GM18511 (cell line): ENCODE results near the gene CD248.
"Not testable (repeated sequence)": the region's sequence is repeated elsewhere in the genome, so short reads cannot be mapped to it uniquely, and the experiment has no call there.

ENCODE experiments used
- ATAC-seq: cut with Tn5 transposase; IDR thresholded peaks from one replicate; pipeline ENCODE4 v1.9.1; 2021; ENCODE audit warnings: mild to moderate bottlenecking, moderate library complexity; ENCODE audit not compliant: unreplicated experiment

The CD248 gene

DNA sequence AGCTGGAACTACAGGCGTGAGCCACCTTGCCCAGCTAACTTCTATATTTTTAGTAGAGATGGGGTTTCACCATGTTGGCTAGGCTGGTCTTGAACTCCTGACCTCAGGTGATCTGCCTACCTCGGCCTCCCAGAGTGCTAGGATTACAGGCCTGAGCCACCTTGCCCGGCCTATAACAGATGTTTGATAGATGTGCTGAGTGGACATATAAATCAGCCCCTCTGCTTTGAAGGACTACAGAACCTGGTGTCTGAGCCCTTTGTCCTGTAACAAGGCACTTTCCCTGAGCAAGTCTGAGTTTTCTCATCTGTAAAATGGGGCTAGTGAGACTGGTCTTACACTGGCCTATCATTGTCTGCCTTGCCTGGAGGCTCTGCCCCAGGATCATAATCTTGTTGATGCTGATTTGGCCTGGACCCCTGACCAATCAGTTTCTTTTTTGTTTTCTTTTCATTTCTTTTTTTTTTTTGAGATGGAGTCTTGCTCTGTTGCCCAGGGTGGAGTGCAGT lies 12.4 kb upstream of the CD248 start:
- ATAC-seq = no peak

GRCh38 chr11:66328302-66329144 lies 11.7 kb upstream of the CD248 start:
- ATAC-seq = no peak

GRCh38 chr11:66328031-66328301 lies 11.1 kb upstream of the CD248 start:
- no peak for ATAC-seq

GRCh38 chr11:66327171-66328030 lies 10.6 kb upstream of the CD248 start:
- no peak for ATAC-seq

DNA sequence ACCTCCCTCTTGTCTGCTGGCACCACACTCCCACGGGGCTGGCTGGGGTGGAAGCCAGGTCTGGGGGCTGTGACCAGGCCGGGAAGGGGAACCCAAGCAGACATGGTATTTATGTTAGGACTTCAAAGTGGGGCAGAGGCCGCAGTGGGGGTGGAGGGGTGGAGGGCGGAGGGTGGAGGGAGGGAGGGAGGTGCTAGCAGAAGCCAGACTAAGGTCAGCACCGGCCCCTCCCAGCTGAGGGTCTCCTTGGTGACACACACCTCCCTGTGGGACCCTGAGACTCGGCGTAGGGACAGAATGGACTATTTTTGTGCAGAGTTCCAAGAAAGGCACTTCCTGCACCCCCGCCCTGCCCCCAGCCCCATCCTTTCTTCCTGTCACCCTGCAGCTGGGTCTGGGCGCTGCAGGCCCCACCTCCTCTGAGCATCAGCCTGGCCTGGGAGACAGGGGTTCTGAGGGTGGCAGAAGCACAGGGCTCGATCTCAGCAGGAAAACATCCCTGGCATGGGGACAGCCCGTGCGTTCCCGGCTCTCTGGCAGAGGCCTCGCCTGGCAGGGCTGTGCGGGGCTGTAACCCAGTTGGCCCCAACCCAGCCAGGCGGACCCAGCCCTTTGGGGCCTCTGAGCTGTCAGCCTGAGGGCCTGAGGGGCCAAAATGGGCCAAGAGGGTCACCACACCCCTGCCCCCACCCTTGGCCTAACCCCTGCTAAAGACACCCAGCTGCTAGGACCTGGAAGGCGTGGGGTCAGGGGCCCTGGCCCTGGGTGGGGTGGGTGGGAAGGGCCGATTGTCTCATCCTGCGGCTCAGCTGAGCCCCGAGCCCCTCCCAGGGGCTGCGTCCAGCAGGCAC lies 9.6 kb upstream of the CD248 start:
- ATAC-seq = no peak

DNA sequence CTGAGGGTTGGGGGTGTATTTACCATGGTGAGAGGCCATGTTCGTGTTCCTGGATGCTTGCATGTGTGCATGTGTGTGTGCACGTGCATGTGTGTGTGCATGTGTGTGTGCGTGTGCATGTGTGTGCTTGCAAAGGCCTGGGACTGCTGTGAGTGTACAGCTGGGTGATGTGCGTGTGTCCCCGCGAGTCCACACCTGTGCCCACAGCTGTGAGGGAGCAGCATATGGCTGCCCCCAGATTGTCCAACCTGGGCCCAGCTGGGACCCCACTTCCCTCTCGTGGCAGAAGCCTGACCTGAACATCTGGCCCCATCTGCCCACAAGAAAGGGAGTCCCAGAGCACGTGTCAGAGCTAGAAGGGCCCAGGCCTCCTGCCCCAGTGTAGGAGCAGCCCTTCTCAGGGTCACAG lies 8.4 kb upstream of the CD248 start:
- ATAC-seq = no peak

DNA sequence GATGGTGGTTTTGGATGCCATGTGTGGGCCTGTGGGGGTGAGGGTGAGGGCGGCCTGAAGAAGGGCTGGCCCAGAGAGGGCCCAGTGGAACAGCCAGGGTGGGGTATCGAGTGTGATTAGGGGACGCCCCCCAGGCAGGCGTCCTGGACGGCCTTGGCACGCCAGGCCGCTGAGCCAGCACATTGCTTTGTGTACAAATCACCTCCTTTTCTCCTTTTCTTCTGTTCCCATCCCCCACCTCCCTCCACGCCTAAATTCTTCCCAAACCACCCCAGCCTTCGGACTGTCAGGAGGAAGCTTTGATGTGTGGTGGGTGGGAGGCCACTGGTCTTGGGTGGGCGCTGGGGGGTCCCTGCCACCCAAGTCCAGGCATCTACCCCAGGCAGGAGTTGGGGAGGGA lies 7.8 kb upstream of the CD248 start:
- no peak for ATAC-seq

- no peak for ATAC-seq
Observed at GRCh38 chr11:66323684-66324083, 6.8 kb upstream of the CD248 start.

GRCh38 chr11:66322732-66323427 lies 6.0 kb upstream of the CD248 start:
- ATAC-seq = no peak

DNA sequence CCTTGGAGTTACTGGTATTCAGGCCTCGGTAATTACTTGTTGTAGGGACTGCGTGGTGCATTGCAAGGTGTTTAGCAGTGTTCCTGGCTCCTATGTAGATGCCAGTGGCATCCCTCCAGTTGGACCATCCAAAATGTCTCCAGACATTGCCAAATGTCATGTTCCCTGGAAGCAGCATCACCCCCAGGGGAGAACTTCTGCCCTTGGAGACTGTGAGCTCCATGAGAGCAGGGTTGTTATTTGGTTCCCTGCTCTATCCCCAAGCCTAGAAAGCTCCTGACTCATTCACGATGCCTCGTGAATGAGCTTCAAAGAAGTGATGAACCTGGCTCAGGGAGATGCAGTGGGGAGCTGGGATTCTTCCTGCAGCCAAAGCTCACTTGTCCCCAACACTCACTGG lies 4.8 kb upstream of the CD248 start:
- ATAC-seq = no peak

DNA sequence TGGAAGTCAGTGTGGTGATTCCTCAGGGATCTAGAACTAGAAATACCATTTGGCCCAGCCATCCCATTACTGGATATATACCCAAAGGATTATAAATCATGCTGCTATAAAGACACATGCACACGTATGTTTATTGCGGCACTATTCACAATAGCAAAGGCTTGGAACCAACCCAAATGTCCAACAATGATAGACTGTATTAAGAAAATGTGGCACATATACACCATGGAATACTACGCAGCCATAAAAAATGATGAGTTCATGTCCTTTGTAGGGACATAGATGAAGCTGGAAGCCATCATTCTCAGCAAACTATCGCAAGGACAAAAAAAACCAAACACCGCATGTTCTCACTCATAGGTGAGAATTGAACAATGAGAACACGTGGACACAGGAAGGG lies 3.9 kb upstream of the CD248 start:
- ATAC-seq = not testable (repeated sequence)

DNA sequence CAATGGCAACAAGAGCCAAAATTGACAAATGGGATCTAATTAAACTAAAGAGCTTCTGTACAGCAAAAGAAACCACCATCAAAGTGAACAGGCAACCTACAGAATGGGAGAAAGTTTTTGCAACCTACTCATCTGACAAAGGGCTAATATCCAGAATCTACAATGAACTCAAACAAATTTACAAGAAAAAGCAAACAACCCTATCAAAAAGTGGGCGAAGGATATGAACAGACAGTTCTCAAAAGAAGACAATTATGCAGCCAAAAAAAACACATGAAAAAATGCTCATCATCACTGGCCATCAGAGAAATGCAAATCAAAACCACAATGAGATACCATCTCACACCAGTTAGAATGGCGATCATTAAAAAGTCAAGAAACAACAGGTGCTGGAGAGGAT lies 3.4 kb upstream of the CD248 start:
- ATAC-seq = not testable (repeated sequence)

- ATAC-seq = no peak
Observed at GRCh38 chr11:66318600-66318970, 1.7 kb upstream of the CD248 start.

GRCh38 chr11:66317723-66318599 lies 1.1 kb upstream of the CD248 start:
- no peak for ATAC-seq

GRCh38 chr11:66317322-66317722 lies 478 bp upstream of the CD248 start:
- ATAC-seq = no peak

- no peak for ATAC-seq
Observed at GRCh38 chr11:66315921-66316811, 678 bp downstream of the CD248 start.

- no peak for ATAC-seq
Observed at GRCh38 chr11:66315498-66315885, 1.4 kb downstream of the CD248 start.

GRCh38 chr11:66314561-66315497 lies 2.0 kb downstream of the CD248 start:
- ATAC-seq = no peak
